Measurements from ENCODE around the gene ESRRA. TPM values are rescaled to one million over a fixed set of nuclear protein-coding genes. Genes with fewer than 3 reads are reported as not detected.

The ESRRA gene
- polyA plus RNA-seq, 2 of the 4 experiments (the other 2 are of a cell fraction): 15.2 to 35.5 TPM

GRCh38 chr11:64283092-64283491 is 22.2 kb upstream of the ESRRA start:
- DNase-seq (ENCODE audit: low read depth in 1 of 2, low spot score in 1 of 2) (no peak), ATAC-seq (no peak), FAIRE-seq (no peak)
- WGBS (ENCODE audit: missing lambda C conversion rate): 97% methylated on average over 3 of the region's 3 CpGs
- Histone ChIP-seq H3K4me3 (no peak overlapping the region), H3K9me3 (no peaks in the 10 kb centered on the region), H3K27ac (peak overlapping the region in 1 of 2 experiments; percentile 98; a peak in 2 of 6 replicates), H3K4me2 (peak overlapping the region; percentile 86), H3K4me1 (peaks cover 17% of the 10 kb centered on the region; the same call in 1 of the 3 replicates)
- ChIA-PET POLR2A (interaction anchor here (4.1 to 5.8 kb wide), 2 partner anchors 13 to 22 kb away, joined by 17 to 49 read pairs; partner anchors contain the start of gene ESRRA), CTCF (interaction anchor here (0.8 to 20.5 kb wide), 5 partner anchors 12 to 72 kb away, joined by 3 to 448 read pairs (median 7); partner anchors contain the start of genes CATSPERZ, ESRRA and PLCB3)
- no peak for TF ChIP-seq NR3C1 (IDR thresholded peaks at IDR 0.05)
- TF ChIP-seq EP300 (IDR thresholded peaks at IDR 0.05): no peak

DNA sequence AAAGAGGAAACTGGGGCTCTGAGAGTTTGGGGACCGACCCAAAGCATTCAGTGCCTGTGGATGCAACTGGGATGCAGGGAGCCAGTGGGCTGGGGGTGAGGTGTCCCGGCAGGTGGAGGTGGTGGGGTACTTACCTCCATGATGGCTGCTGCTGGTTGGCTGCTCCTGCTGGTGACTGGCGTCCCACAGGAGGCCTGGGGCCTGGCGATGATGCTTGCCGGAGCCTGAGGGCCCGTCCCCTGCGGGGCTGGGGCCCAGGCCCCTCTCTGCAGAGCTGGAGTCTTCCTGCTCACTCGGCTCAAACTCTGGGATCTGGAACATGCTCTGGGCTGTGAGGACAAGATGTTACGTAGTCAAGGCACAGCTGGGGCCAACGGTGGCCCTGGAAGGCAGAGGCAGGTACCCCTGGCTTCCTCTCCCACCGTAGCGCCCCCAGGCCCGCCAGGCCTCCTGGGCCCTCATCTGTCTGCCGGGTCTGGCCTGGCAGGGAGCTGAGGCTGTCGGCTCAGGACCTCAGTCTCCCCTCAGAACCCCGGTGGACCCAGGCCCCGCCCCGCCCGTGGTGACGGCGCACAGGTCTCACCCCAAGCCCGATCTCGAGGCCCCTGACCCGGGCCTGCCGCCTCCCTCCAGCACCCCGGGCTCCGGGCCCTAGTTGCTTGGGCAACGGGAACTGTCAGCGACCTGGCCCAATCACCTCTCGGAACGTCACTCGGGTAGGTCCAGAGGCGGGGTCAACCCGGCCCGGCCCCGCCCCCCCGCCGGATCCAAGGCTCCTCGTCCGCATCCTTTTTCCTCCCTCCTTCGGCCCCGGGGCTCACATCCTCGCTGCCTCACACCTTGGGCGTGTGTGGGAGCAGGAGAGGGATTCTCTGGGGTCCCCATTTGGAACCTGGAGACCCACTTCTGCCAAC is 21.0 kb upstream of the ESRRA start, which contains the start of gene BAD:
BAD (minus strand) TSS at position 618 of the 914 bp plus-strand sequence; CDS start at position 321, 297 bp downstream.
- Histone ChIP-seq H3K4me1 (peaks cover 17% of the 10 kb centered on the region; the same call in 1 of the 3 replicates), H3K27ac (peak within 1 kb of the TSS; percentile 93 to 98), H3K4me2 (peak within 1 kb of the TSS; percentile 86), H3K4me3 (peak within 1 kb of the TSS; percentile 63), H3K9me3 (no peaks in the 10 kb centered on the region)
- FAIRE-seq (peak; percentile 39), ATAC-seq (peak; percentile 82 to 93), DNase-seq (ENCODE audit: low read depth in 1 of 2, low spot score in 1 of 2) (peak; percentile 93 to 97)
- CTCF ChIA-PET: interaction anchor here (1.0 to 20.5 kb wide), 6 partner anchors 10 to 41 kb away, joined by 3 to 448 read pairs (median 5); partner anchors contain the start of genes CATSPERZ, ESRRA, PLCB3 and PPP1R14B
- TF ChIP-seq, protein P1, sequence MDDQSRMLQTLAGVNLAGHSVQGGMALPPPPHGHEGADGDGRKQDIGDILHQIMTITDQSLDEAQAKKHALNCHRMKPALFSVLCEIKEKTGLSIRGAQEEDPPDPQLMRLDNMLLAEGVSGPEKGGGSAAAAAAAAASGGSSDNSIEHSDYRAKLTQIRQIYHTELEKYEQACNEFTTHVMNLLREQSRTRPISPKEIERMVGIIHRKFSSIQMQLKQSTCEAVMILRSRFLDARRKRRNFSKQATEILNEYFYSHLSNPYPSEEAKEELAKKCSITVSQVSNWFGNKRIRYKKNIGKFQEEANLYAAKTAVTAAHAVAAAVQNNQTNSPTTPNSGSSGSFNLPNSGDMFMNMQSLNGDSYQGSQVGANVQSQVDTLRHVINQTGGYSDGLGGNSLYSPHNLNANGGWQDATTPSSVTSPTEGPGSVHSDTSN (IDR thresholded peaks at IDR 0.05): peak; percentile 75; the same call in 1 of the 2 replicates
- TF ChIP-seq POLR2A (IDR thresholded peaks at IDR 0.05; ENCODE audit: low read length) (peak; percentile 27), BHLHE40 (IDR thresholded peaks at IDR 0.05; ENCODE audit: low read depth, low read length) (no peak), JUN (IDR thresholded peaks at IDR 0.05) (peak in 1 of 2 experiments; percentile 4; a peak in 1 of 5 replicates), MAZ (IDR thresholded peaks at IDR 0.05; ENCODE audit: borderline replicate concordance, low read depth, low read length) (no peak), BCL3 (IDR thresholded peaks at IDR 0.05) (peak; percentile 75; the same call in 2 of the 3 replicates), PHF8 (IDR thresholded peaks at IDR 0.05; ENCODE audit: borderline replicate concordance, low read depth) (peak; percentile 44; the same call in 1 of the 2 replicates), JUNB (IDR thresholded peaks at IDR 0.05) (no peak), NFE2L2 (conservative IDR thresholded peaks at IDR 0.05; ENCODE audit: low read length) (no peak)
- TF ChIP-seq, protein P2, sequence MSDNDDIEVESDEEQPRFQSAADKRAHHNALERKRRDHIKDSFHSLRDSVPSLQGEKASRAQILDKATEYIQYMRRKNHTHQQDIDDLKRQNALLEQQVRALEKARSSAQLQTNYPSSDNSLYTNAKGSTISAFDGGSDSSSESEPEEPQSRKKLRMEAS (IDR thresholded peaks at IDR 0.05): peak; percentile 56; the same call in 1 of the 2 replicates
- WGBS (ENCODE audit: missing lambda C conversion rate): 5% methylated on average over 17 of the region's 44 CpGs
- POLR2A ChIA-PET: interaction anchor here (0.7 to 5.8 kb wide), 6 partner anchors 8 to 42 kb away, joined by 3 to 49 read pairs (median 8); partner anchors contain the start of genes ESRRA, FKBP2, PRDX5 and TRMT112

- 13% methylated on average over 8 of the region's 102 CpGs for WGBS (ENCODE audit: missing lambda C conversion rate)
- Histone ChIP-seq H3K4me2 (peak within 1 kb of the TSS; percentile 86), H3K9me3 (no peaks in the 10 kb centered on the region), H3K27ac (peak within 1 kb of the TSS; percentile 93 to 98), H3K4me1 (peaks cover 17% of the 10 kb centered on the region; the same call in 1 of the 3 replicates), H3K4me3 (peak within 1 kb of the TSS; percentile 63)
- no peak for FAIRE-seq
- ChIA-PET POLR2A (interaction anchor here (0.6 to 5.8 kb wide), 9 partner anchors 9 to 100 kb away, joined by 3 to 49 read pairs (median 6); partner anchors contain the start of genes ESRRA, FKBP2, PRDX5 and STIP1), CTCF (interaction anchor here (1.3 to 20.5 kb wide), 6 partner anchors 14 to 42 kb away, joined by 3 to 448 read pairs (median 5); partner anchors contain the start of genes CATSPERZ, ESRRA, PLCB3 and PPP1R14B)
- DNase-seq (ENCODE audit: low read depth in 1 of 2, low spot score in 1 of 2): peak; percentile 75 to 79
- peak; percentile 65 to 68 for ATAC-seq
- no peak for TF ChIP-seq MAZ (IDR thresholded peaks at IDR 0.05; ENCODE audit: borderline replicate concordance, low read depth, low read length)
- no peak for TF ChIP-seq BHLHE40 (IDR thresholded peaks at IDR 0.05; ENCODE audit: low read depth, low read length)
- TF ChIP-seq SMC3 (IDR thresholded peaks at IDR 0.05): no peak
- 0 out of 2 replicates have a peak, but pooled peaks have one; percentile 10 for TF ChIP-seq GATA3 (IDR thresholded peaks at IDR 0.05; ENCODE audit: borderline replicate concordance)
- peak; percentile 65; the same call in 1 of the 2 replicates for TF ChIP-seq ESRRA (IDR thresholded peaks at IDR 0.05; ENCODE audit: borderline replicate concordance, low read length)
- TF ChIP-seq ZFP36 (IDR thresholded peaks at IDR 0.05; ENCODE audit: borderline replicate concordance, partially characterized antibody): no peak
- TF ChIP-seq, protein P3, sequence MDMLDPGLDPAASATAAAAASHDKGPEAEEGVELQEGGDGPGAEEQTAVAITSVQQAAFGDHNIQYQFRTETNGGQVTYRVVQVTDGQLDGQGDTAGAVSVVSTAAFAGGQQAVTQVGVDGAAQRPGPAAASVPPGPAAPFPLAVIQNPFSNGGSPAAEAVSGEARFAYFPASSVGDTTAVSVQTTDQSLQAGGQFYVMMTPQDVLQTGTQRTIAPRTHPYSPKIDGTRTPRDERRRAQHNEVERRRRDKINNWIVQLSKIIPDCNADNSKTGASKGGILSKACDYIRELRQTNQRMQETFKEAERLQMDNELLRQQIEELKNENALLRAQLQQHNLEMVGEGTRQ (IDR thresholded peaks at IDR 0.05): no peak
- no peak for TF ChIP-seq ZSCAN20 (CRISPR knock-in tag; IDR thresholded peaks at IDR 0.05)
- no peak for TF ChIP-seq RFX5 (IDR thresholded peaks at IDR 0.05)
- TF ChIP-seq, protein P1 (IDR thresholded peaks at IDR 0.05): no peak; the same call in none of the 2 replicates
- TF ChIP-seq HOXB5 (CRISPR knock-in tag; IDR thresholded peaks at IDR 0.05): 0 out of 2 replicates have a peak, but pooled peaks have one; percentile 20
- TF ChIP-seq, protein P4, sequence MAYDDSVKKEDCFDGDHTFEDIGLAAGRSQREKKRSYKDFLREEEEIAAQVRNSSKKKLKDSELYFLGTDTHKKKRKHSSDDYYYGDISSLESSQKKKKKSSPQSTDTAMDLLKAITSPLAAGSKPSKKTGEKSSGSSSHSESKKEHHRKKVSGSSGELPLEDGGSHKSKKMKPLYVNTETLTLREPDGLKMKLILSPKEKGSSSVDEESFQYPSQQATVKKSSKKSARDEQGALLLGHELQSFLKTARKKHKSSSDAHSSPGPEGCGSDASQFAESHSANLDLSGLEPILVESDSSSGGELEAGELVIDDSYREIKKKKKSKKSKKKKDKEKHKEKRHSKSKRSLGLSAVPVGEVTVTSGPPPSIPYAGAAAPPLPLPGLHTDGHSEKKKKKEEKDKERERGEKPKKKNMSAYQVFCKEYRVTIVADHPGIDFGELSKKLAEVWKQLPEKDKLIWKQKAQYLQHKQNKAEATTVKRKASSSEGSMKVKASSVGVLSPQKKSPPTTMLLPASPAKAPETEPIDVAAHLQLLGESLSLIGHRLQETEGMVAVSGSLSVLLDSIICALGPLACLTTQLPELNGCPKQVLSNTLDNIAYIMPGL (CRISPR knock-in tag; IDR thresholded peaks at IDR 0.05; ENCODE audit: borderline replicate concordance): no peak
Observed at GRCh38 chr11:64284962-64285884, 20.1 kb upstream of the ESRRA start, which contains the start of gene GPR137. Gene GPR137, plus strand, starts transcription at chr11:64285848. Its CDS starts 677 bp downstream, at chr11:64286525.

Measured in A549 (cell line).